Psoas muscle (tissue), 8 donors: ENCODE results near the gene IFIT3. TPM values are rescaled to one million over a fixed set of nuclear protein-coding genes. Genes with fewer than 3 reads are reported as not detected.
A peak's percentile ranks its signal among the peaks of the same experiment; 100 is the strongest.
"Not testable (repeated sequence)": the region's sequence is repeated elsewhere in the genome, so short reads cannot be mapped to it uniquely, and the experiment has no call there.

Experiments
- ATAC-seq, 4 donors: fragments of 200-7000 bp; cut with Tn5 transposase; one replicate each; pipeline ENCODE4 v1.9.1; 2020; ENCODE audit warnings: moderate library complexity in 3 of 4, mild to moderate bottlenecking in 2 of 4
- DNase-seq, 2 donors: peaks; one replicate each; pipeline ENCODE4 v3.0.0-alpha.2; 2020
- H3K27ac ChIP-seq: fragments of 200-600 bp; one replicate; pipeline ENCODE4 v1.8.0; 2022
- H3K27me3 ChIP-seq, 3 donors: fragments of 200-600 bp in 1 of 3; one replicate each; pipeline versions ENCODE4 v1.6.1 to v1.8.0; 2013 to 2022; ENCODE audit warnings: low read length in 2 of 3, mild to moderate bottlenecking in 2 of 3, moderate library complexity in 1 of 3; ENCODE audit not compliant: insufficient read depth in 3 of 3
- H3K36me3 ChIP-seq, 2 donors: fragments of 200-600 bp in 1 of 2; one replicate each; pipeline versions ENCODE4 v1.6.1 to v1.8.0; 2013 to 2022; ENCODE audit warnings: low read depth in 1 of 2, mild to moderate bottlenecking in 1 of 2, moderate library complexity in 1 of 2; ENCODE audit not compliant: insufficient read depth in 1 of 2
- H3K4me1 ChIP-seq: fragments of 200-600 bp; one replicate; pipeline ENCODE4 v1.8.0; 2022
- H3K4me3 ChIP-seq: fragments of 200-600 bp; one replicate; pipeline ENCODE4 v1.8.0; 2022; ENCODE audit warnings: mild to moderate bottlenecking
- H3K9me3 ChIP-seq: fragments of 200-600 bp; one replicate; pipeline ENCODE4 v1.8.0; 2022
- CTCF ChIP-seq: fragments of 200-600 bp; IDR thresholded peaks from one replicate; pipeline ENCODE4 v1.8.0; 2022; ENCODE audit warnings: antibody characterized with exemption
- WGBS, 3 donors: extraction: QIAGEN DNeasy Blood & Tissue Kit; methylation state at CpG; one replicate each; pipeline versions ENCODE4 v1.1.6 to v1.1.7; 2013; 5-methylcytosine and 5-hydroxymethylcytosine counted together
- intact Hi-C, 2 donors: fragments of 100-400 bp; cut with DNase I; formaldehyde crosslinking; loops; one replicate each; pipeline versions ENCODE4 v1.11.0 to v1.14.2; 2022
- polyA plus RNA-seq, 3 donors: library from polyadenylated mRNA; stranded (reverse); fragments of 200-250 nt; gene quantifications; one replicate each; pipeline ENCODE4 v1.2.3, GENCODE V29; 2013
- total RNA-seq, 4 donors: library from RNA; stranded (reverse); fragmentation: NEBNext Ultra II Directional in 2 of 4; extraction: Animal tissue kit (Norgen Biotek cat#: 25700) in 2 of 4; gene quantifications; one replicate each; pipeline versions ENCODE4 v1.2.1 to v1.2.4, GENCODE V29; 2021 to 2023
- donor health status: healthy with polysubstance abuse.
- donor health status: DM: no; HTN: no; CAD: no; lungs with moderate emphysema.
- donor health status: Bipolar disorder and iron deficiency.
- donor health status: healthy.
- donor health status: DM: yes; HTN: yes; CAD: no.
- donor health status: DM: no; HTN: no; CAD: no.
- donor health status: DM: no; HTN: no; CAD: no.
- donor health status: DM: yes; HTN: yes; CAD: no.

IFIT3 gene
- total and polyA plus RNA-seq, 7 donors, result 2.0 to 7.1 (median 4.6) TPM

- Histone ChIP-seq H3K4me3 (no peak overlapping the region), H3K9me3 (peaks cover 4% of the 10 kb centered on the region), H3K4me1 (no peaks in the 10 kb centered on the region), H3K27ac (no peak overlapping the region), H3K27me3 (no peaks in the 10 kb centered on the region), H3K36me3 (no peaks in the 10 kb centered on the region)
- intact Hi-C loops, result no loop called here
- DNase-seq, result no peak
- ATAC-seq, result no peak
- TF ChIP-seq CTCF, result no peak
These were observed 13.1 kb upstream of the IFIT3 start for GRCh38 chr10:89314676-89315075.

GRCh38 chr10:89318047-89318446 lies 9.8 kb upstream of the IFIT3 start:
- ATAC-seq, H3K36me3 ChIP-seq, H3K4me1 ChIP-seq, H3K9me3 ChIP-seq, H3K27ac ChIP-seq, H3K27me3 ChIP-seq, H3K4me3 ChIP-seq, intact Hi-C loops, DNase-seq: not testable (repeated sequence)
- WGBS, 3 donors, result 97 to 99% (median 97%) methylated on average over 4 of the region's 4 CpGs

GRCh38 chr10:89325081-89325480 lies 2.7 kb upstream of the IFIT3 start:
- H3K9me3 ChIP-seq, DNase-seq, intact Hi-C loops, H3K27ac ChIP-seq, ATAC-seq, H3K27me3 ChIP-seq, H3K4me3 ChIP-seq, H3K36me3 ChIP-seq: not testable (repeated sequence)
- peaks cover 22% of the 10 kb centered on the region for H3K4me1 ChIP-seq

- intact Hi-C loops, H3K9me3 ChIP-seq, H3K27ac ChIP-seq, H3K4me3 ChIP-seq, H3K36me3 ChIP-seq, ATAC-seq, DNase-seq, H3K27me3 ChIP-seq: not testable (repeated sequence)
- 38 to 50% (median 43%) methylated on average over 2 of the region's 2 CpGs for WGBS, 3 donors
- peaks cover 27% of the 10 kb centered on the region for H3K4me1 ChIP-seq
These were observed 1.9 kb upstream of the IFIT3 start for GRCh38 chr10:89325856-89326255.

- Histone ChIP-seq H3K9me3 (peaks cover 4% of the 10 kb centered on the region), H3K27me3 (no peaks in the 10 kb centered on the region), H3K4me1 (peaks cover 50% of the 10 kb centered on the region), H3K27ac (peak overlapping the region; percentile 71), H3K36me3 (no peaks in the 10 kb centered on the region), H3K4me3 (no peak overlapping the region)
- DNase-seq, result no peak
- no peak for TF ChIP-seq CTCF
- ATAC-seq, result no peak
- intact Hi-C loops, result loop anchor here in 1 of 2 donors (2.0 kb wide), 1 partner anchor 28 kb away; no protein-coding TSS in a partner anchor
- WGBS, 3 donors, result 89 to 100% (median 92%) methylated on average over 2 of the region's 2 CpGs
These were observed 1.4 kb downstream of the IFIT3 start for GRCh38 chr10:89329151-89329550.

- ATAC-seq, DNase-seq, intact Hi-C loops, H3K9me3 ChIP-seq, H3K27me3 ChIP-seq, H3K4me3 ChIP-seq, H3K36me3 ChIP-seq: not testable (repeated sequence)
- H3K4me1 ChIP-seq, result peaks cover 53% of the 10 kb centered on the region
- H3K27ac ChIP-seq, result peak overlapping the region; percentile 34
- WGBS, 3 donors, result 47 to 65% (median 53%) methylated on average over 2 to 3 of the region's 3 CpGs
These were observed 2.2 kb downstream of the IFIT3 start for GRCh38 chr10:89330014-89330413.

- no peak overlapping the region for H3K4me3 ChIP-seq
- H3K4me1 ChIP-seq, result peaks cover 60% of the 10 kb centered on the region
- no peak for ATAC-seq
These were observed 2.9 kb downstream of the IFIT3 start for GRCh38 chr10:89330537-89331212.

GRCh38 chr10:89331487-89332122 lies 3.8 kb downstream of the IFIT3 start:
- H3K9me3 ChIP-seq, ATAC-seq, H3K27me3 ChIP-seq, H3K36me3 ChIP-seq, DNase-seq: not testable (repeated sequence)
- Histone ChIP-seq H3K4me3 (peak overlapping the region; percentile 60), H3K4me1 (peaks cover 61% of the 10 kb centered on the region), H3K27ac (peak overlapping the region; percentile 54)
- WGBS, 3 donors, result 72 to 77% (median 76%) methylated on average over 14 of the region's 14 CpGs
- intact Hi-C loops, result loop anchor here in 1 of 2 donors (1.0 kb wide), 1 partner anchor 49 kb away; no protein-coding TSS in a partner anchor

More at GRCh38 chr10:89330537-89331212, 2.9 kb downstream of the IFIT3 start:
- TF ChIP-seq CTCF, result no peak
- H3K27ac ChIP-seq, result peak overlapping the region; percentile 34
- intact Hi-C loops, result no loop called here
- no peaks in the 10 kb centered on the region for H3K9me3 ChIP-seq
- no peaks in the 10 kb centered on the region for H3K27me3 ChIP-seq
- H3K36me3 ChIP-seq, result no peaks in the 10 kb centered on the region
- no peak for DNase-seq
